H1 (cell line): Measurements from ENCODE around the gene MRPL19. TPM values are rescaled to one million over a fixed set of nuclear protein-coding genes. Genes with fewer than 3 reads are reported as not detected.

Source experiments
- KDM1A ChIP-seq: fragments of 200-600, 300-600 bp; sonication (generic); IDR thresholded peaks from 2 replicates; pipeline ENCODE4 v1.7.1; 2016; ENCODE audit warnings: mild to moderate bottlenecking, low read length, borderline replicate concordance
- SP2 ChIP-seq: IDR thresholded peaks from 2 replicates; pipeline ENCODE4 v1.6.1; 2012; ENCODE audit warnings: mild to moderate bottlenecking, low read length, inconsistent platforms
- polyA plus RNA-seq, 7 experiments: library from polyadenylated mRNA; depleted of rRNA in 3 of 7; stranded (reverse) in 5 of 7; unstranded in 2 of 7; fragments of >200 nt in 5 of 7; fragments of 200-250 nt in 2 of 7; gene quantifications; 1 replicate in 5 of 7; 2 replicates in 1 of 7; 4 replicates in 1 of 7; pipeline versions ENCODE4 v1.2.1 to v1.2.3, GENCODE V29; 2011 to 2013; ENCODE audit warnings: missing spikeins in 2 of 7, mixed read lengths in 2 of 7
- total RNA-seq: library from RNA; stranded (reverse); fragmentation: NEBNext Ultra II Directional; extraction: Animal tissue kit (Norgen Biotek cat#: 25700); gene quantifications from 2 replicates; pipeline ENCODE4 v1.2.1, GENCODE V29; 2021

Gene MRPL19
- total and polyA plus RNA-seq, 2 of the 8 experiments (the other 6 are each of a cell fraction or from before 2014, with no cell fraction given): 18.1 to 75.2 TPM

- TF ChIP-seq SP2 (no peak), KDM1A (no peak)
Observed at GRCh38 chr2:75716406-75716805, 69.8 kb downstream of the MRPL19 start (continued).
